Fibroblast of skin of scalp (primary cell): ENCODE data around the gene KCTD16.

Experiments used
- DNase-seq: peaks from one replicate; pipeline ENCODE4 v3.0.0-alpha.2; 2013

The KCTD16 gene

DNA sequence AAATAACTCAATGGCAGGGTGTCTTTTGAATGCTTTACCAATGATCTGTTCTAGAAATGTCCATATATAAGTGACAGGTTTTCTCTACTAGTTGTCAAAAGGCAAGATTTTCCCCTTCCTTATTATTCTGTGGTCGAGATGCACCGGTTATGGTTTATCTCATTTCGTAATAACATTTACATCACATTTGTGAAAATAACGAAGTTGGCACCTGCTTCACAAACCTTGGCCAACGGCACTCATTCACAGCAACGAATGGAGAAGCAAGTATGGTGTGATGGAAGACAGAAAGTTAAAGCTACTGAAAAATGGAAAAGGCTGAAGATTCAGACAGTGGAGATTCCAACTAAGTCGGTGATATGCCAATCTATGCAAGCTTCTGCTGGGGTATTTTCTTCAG is 235.8 kb downstream of the KCTD16 start:
- no peak for DNase-seq

DNA sequence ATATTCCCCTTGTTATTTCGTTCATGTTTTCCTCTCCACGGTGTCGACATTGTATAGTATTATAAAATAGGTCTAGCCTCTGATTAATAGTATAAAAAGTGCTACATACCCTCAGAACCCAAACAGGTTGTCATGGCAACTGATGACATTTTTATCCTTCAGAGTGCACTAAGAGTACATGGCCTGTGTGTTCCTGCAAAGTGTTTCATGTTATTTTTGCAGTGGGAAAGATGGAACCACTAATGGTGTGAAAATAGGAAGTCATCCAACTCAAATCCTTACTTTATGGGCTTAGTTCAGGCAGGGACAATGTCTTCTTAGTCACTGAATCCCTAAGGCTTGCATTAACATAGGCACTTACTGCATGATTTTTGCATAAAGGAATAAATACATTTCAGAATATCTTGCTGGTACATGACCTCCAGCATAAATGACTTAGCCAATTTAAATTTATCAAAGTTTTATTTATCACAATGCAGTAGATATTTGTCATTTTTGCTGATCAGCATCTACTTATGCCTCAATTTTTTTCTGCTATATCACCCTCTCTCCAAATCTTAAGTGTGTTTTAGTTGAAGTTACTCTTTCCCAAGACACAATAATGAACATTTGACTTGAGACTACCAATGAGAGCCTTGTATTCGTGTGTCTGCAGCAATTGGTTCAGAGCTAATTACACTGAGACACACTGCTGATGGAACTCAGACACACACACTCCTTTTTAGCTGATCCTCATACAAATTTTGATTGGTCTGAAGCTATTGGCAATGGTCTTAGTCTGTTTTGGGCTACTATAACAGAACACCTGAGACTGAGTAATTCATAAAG is 243.7 kb downstream of the KCTD16 start:
- DNase-seq, result no peak

DNA sequence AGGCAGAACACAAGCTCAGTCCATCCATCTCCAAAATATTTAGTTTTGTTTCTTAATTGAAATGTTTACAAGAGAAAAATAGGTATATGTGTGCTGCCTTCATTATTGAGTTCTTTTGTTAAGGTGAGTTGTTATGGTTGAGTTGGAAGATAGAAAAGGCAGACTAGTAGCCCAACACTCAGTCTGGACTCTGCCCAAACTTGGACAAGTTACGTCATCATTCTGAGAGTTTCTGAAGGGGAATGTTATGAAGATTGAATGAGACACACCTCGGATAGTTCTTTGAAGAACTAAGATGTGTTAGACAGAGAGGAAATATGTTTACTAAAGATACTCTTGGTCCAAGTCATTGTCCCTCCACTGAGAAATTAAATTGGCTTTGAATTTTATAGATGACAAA is 245.5 kb downstream of the KCTD16 start:
- no peak for DNase-seq

DNA sequence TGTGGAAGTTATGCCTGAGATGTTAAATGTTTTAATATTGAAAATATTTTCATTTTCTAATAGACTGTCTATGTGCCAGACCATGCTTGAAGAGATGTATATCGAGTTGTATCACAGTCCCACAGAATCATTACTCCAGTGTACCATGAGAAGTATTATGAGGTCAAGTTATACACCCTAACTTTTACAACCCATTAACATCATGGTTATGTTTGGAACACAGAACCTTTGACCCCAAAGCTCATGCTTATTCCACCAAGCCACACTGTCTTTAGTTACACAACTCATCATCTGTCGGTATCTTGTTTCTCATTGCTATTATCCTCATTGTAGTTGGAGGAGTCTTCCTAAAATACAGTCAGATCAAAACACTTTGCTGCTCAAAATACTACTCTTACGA is 248.0 kb downstream of the KCTD16 start:
- DNase-seq, result no peak

DNA sequence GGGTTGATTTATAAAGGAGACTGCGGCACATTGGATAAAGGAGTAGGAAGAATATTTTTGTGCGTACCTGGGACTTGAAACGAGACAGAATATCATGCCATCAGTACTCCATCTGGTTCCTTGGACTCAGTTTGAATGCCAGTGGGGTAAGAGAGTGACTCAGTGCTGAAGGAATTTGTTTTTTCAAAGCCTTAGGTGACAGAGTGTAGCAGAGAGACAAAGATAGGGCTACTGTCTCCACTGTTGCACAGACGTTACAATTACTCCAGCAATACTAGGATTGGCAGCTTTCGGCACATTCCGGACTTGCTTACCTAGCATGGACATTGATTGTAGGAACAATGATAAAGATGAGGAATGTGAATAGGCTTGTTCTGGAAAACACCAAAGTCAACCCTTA is 250.7 kb downstream of the KCTD16 start:
- no peak for DNase-seq

DNA sequence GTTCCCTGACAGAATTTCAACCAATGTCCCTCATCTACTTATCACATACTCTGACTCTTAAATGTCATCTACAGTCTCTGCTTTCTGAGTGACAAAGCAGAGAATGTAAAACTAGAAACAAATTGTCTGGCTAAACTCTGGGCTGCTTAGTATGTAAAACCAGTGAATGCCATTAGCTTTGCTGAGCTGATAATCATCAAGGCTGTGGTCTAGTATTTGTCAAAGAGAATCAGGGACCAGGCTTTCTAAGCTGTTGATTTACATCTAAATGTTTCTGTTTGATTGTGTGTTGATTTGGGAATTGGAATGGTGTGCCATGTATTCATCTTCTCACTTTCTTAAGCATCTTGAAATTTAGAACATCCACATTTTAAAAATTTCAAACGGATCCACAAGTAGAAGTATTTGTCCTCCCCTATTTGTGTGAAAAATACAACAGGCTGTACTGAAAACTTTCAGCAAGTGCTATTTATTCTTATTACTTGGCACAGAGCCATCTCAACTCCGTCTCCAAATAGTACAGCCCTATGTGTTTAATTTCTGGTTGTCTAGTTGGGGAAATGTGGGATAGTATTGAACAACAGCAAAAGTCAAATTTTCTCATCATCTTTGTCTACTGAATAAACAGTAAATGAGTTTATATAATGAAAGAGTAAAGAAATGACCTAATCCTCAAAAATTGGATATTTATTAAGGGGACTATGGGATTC is 251.5 kb downstream of the KCTD16 start:
- DNase-seq, result no peak

DNA sequence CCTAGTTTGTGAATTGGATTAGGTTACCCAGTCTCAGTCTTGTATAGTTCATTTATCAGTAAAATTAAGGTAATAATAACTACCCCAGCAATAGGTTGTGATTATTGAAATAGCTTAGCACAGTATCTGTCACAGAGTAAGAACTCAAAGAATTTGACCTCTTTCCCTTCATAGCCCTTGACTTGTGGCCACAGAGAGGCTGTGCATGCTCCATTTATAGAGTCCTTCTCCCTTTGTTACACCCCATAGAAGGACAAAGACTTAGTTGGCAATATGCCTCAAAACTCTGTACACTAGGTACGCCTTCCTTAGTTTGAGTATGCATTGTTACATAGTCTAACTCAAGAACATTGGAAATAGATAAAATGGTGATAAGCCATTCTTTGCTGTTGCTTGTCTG is 257.2 kb downstream of the KCTD16 start:
- no peak for DNase-seq

DNA sequence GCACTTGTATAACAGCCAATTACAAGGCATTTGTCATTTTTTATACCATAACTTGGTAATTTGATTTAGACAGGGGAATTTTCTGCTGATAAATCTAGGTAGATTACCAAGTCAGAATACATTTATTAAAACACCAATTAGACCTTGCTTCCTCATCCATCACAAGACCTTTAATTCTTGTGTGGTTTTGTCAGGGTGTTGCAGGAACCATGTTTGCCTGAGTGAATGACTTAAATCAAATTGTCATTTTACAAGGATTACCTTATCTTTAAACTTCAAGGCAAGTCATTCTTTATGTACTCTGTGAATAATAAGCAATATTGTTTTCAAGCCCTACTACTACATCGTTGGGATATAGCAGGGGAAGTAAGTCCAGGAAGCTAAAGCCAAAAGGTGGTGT is 257.7 kb downstream of the KCTD16 start:
- DNase-seq, result no peak

DNA sequence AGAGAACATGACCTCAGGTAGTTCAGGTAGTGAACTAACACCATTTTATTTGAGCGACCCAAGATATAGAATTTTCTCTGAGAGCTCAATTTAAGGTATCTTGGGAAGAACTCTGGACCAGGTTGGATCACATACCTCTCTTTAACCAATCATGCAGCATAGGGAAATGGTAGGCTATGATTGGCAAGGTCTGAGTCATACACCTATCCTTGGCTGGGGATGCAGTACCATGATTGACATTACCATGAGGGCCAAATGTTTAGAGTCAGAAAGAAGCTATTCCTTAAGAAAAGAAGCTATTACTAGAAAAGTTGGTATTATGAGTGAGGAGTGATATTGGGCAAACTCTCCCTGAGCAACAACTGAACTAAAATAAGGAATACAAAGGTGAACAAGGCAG is 258.7 kb downstream of the KCTD16 start:
- DNase-seq, result no peak

DNA sequence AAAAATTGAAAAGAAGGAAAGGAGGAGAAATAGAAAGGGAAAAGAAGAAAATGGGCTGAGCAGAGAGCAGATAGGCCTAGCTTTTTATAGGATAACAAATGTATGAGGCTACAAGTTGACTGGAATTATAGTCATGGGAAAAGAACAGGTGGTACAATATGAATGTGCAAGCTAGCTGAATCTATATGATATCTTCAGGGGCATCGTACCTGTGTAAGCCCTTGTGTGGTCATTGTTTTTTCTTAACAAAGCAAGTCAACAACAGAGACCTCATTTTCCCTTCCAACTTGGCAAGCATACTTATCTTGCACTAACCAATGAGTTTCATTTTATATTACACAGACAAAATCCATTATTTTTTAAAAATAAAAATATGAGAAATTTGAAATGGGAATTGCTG is 259.2 kb downstream of the KCTD16 start:
- no peak for DNase-seq

DNA sequence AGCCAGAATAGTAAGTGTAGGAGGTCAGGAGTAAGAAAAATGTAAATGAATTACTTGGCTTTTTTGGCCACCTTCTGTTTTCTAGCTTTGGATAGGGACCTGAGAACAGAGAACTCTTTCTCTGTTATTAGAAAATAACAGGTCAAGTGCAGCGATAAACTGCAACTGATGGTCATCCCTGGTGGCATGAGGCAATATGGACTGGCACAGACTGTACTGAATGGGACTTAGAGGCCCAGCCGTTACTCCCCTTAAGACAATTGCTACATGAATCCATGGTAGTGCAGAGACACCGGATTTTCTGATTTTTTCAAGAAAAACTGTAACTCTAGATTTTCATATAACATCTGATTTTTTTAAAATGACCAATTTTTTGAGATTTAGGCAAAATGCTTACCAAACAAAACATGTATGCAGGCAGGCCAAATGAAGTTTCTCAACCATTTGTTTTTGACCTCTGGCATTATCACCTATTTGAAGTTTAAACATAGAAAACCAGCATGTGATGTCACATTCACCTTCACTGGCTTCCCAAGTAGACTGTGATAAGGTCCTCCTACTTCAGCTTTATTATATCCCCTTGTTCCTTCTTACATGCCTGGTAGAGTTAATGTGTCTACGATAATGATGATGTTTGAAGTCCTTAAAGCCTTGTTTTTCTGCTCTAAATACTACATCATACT is 262.6 kb downstream of the KCTD16 start:
- DNase-seq, result no peak

DNA sequence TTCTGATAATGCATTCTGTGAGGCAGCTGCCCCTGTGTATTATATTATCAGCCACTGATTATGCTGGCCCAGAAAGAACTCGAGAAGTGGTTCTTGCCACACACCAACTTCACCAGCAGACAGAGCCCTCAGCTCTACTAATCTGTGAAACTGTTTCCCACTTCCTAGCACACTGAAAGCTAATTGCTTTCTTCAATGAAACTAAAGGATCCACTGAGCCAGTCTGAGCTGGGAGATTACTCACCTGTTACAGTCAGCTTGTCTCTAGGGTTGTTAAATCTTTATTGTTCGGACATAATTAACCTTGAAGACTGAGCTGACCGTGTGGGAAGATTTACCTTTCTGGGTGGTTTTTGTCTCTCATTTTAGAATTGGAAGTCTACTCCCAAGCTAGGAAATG is 263.2 kb downstream of the KCTD16 start:
- DNase-seq, result no peak

DNA sequence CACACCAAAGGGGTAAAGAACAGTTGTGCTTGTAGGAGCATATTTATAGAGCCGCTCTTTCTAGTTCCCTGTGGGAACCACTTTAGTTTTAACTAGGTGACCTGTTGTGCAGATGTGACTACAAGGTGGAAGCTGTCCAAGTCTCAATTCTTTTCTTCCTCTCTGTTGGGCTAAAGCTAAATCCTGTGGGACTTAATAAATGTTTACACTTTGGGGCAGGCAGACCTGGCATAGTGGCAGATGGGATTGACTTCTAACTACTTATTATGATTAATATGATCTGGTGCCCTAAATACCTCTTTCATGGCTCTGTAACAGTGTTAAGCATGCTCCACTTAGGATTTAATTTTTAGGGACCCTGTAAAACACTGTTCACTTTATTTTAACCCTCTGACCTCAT is 265.3 kb downstream of the KCTD16 start:
- no peak for DNase-seq

DNA sequence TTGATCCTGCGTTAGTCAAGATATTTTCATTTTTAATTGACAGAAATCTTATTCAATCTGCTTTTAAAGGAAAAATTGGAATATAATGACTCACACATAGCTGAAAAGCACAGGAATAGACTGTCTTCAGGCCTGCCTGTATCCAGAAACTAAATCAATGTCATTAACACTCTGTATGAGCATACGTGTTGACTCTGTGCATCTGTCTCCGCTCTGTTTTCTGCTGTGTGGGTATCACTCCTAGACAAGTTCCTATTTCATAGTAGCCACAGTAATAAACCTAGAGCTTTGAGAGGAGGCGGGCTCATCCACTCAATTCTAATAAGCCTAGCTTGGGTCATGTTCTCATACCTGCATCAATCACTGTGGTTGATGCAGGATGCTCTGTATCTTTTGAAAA is 267.6 kb downstream of the KCTD16 start:
- DNase-seq, result no peak

DNA sequence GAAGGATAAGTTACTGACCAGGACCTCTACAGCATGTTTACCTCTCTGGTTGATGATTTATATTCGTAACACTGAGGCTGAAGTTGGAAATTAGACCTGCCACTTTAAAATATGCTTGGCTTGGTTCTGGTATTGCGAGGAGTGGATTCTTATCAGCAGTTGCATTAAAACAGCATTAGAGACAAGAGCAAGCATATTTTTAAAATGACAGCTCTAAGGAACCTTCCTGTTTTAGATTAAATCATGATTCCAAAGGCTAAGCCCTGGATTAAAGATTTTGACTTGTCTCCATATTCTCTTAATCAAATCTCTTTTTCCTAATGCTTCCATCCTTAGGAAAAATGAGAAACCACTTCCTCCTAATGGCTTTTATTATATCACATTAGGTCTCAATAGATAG is 277.8 kb downstream of the KCTD16 start:
- no peak for DNase-seq

DNA sequence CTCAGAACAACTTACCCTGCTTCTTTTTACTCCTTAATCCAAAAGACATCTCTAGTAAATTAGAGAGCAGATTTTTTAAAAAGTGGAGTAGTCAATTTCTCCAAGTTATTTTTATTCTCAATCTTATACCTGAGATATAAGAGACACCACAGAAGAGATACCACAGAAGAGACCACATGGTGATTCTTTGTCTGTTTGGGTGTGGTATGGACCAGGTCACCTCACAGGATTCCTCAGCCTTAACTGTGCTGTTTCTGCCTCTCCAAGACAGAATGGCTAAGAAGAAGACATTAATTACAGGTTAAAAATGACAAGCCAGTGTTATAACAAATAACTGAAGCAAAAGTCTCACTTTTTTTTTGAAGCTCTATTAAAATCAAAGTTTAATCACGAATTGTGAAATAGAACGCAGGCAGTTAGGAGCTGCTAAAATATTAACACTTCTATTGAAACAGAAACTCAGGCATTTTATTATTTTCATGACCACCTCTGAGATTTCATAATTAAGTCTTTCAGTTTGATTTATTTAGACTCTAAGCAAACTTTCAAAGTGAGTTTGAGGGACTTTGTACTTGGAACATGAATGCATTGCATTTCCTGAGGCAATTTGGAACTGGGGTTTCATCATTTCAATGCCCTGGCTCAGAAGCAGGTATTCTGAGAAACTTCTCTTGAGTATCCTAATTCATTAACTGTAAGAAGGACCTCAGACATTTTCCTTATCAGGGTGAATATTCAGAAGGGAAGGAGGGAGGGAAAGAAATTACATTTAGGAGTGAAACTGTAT is 280.7 kb downstream of the KCTD16 start:
- no peak for DNase-seq

DNA sequence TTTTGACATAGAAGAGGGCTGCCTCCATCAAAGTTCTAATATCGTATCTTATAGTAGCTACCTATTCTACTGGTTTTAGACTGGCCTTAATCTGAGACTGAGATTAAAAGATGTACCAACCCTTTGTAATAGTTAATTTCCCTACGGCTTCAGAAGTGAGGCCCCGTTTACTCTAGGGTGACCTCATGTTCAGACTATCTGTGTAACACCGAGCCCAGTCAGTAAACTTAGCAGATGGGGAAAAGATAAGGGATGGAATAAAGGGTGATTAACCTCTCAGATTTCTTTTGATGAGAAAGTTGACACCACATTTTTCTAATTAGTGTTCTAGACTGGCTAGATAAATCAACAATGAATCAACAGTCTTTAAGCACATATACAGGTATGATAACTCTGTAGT is 283.1 kb downstream of the KCTD16 start:
- DNase-seq, result no peak

DNA sequence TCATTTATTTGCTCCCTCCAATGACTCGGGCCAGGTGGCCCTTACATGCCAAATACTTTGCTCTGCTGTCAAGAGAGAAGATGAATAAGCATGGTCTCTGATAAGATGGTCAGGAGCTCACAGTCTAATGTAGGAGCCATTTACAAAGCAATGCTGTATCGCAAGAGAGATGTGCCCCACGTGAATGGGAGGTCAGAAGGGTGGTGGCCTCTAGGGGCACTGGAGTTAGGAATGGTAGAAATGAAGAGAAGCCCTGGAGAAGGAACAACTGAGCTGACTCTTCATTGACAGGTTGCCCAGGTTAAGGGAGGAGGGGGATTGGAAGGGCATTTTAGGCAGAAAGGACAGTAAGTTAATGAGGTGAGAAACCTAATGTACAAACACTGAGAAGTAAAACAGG is 286.5 kb downstream of the KCTD16 start:
- no peak for DNase-seq

DNA sequence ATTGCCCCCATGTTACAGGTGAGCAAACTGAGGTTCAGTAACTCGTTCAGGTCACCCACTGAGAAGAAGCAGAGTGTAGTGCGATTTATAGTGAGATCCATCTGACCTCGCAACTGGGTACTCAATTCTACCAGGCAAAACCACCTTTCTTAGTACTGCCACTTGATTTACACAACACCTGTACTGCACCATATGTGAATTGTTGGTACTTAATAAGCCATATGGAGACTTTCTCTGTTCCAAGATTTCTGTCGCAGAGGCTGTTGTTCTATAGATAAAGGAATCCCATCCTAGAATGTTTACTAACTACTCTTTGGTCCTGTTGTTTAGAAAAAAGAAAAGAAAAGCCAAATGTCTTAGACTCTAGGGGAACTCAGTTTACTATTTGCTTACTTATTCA is 287.5 kb downstream of the KCTD16 start:
- DNase-seq, result no peak

DNA sequence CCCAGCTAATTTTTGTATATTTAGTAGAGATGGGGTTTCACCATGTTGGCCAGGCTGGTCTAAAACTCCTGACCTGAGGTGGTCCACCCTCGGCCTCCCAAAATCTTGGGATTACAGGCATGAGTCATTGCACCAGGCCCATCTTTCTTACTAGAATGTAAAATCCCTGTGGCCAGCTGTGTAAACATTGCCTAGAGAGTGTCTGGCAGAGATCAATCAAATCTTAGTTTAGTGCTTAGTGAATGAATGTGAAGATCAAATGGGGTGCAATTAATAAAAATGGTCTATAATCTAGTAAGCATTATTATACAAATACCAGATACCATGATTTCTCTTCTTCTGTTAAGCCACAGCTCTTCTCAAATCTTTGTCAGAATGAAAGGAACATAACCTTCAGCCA is 289.9 kb downstream of the KCTD16 start:
- no peak for DNase-seq

DNA sequence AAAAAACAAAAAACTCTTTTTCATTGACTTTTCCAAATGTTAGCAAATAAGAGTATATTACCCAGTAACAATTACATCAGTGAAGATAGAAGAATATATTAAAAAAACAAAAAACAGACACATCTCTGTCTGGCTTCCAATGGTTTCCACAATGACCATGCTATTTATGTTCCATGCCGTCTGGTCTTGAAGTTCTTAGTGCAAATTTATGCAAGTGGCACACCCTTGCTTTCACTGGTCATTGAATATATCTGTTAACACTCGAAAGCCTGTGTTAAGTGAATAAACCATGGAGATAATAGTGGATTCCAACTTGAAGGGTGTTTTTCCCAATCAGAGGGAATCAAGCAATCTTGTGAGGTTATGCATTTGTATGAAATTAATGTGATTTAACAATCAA is 291.9 kb downstream of the KCTD16 start:
- no peak for DNase-seq

DNA sequence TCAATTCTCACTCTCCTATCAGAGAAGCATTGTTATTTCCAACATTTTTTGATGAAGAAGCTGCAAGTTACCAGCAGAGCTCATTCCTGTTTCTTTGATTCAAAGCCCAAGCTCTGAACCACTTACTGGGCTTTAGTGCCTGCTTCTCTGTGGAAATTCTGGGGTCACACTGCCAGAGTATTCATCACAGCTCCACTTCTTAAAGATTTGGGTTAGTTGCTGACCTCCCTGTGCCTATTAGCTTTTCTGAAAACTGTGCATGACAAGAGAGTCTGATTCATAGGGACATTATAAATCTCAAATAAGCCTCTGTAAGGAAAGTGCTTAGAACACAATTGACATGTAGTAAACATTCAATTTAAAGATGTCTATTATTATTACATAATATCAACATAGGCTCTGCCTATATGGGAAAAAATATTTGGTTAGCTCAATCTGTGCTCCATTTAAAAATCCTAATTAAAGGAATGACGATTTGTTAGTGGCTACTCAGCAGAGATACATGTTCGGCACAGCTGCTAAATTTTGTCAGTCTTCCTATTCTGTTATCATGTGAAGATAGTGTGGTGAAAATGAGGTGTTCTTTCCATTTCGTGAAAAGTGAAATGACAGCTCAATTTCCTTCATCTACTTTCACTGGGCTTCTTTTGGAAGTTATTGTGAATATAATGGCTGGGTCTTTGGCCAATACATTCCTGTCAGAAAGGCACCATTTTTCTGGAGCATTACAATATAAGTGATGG is 293.0 kb downstream of the KCTD16 start:
- no peak for DNase-seq
